GM18508 (cell line): ENCODE results near the gene TTLL4.
"Not testable (repeated sequence)": the region's sequence is repeated elsewhere in the genome, so short reads cannot be mapped to it uniquely, and the experiment has no call there.

Source experiments
- ATAC-seq: cut with Tn5 transposase; IDR thresholded peaks from one replicate; pipeline ENCODE4 v1.9.1; 2021; ENCODE audit warnings: moderate number of reproducible peaks; ENCODE audit not compliant: insufficient read depth, unreplicated experiment

TTLL4 gene, protein sequence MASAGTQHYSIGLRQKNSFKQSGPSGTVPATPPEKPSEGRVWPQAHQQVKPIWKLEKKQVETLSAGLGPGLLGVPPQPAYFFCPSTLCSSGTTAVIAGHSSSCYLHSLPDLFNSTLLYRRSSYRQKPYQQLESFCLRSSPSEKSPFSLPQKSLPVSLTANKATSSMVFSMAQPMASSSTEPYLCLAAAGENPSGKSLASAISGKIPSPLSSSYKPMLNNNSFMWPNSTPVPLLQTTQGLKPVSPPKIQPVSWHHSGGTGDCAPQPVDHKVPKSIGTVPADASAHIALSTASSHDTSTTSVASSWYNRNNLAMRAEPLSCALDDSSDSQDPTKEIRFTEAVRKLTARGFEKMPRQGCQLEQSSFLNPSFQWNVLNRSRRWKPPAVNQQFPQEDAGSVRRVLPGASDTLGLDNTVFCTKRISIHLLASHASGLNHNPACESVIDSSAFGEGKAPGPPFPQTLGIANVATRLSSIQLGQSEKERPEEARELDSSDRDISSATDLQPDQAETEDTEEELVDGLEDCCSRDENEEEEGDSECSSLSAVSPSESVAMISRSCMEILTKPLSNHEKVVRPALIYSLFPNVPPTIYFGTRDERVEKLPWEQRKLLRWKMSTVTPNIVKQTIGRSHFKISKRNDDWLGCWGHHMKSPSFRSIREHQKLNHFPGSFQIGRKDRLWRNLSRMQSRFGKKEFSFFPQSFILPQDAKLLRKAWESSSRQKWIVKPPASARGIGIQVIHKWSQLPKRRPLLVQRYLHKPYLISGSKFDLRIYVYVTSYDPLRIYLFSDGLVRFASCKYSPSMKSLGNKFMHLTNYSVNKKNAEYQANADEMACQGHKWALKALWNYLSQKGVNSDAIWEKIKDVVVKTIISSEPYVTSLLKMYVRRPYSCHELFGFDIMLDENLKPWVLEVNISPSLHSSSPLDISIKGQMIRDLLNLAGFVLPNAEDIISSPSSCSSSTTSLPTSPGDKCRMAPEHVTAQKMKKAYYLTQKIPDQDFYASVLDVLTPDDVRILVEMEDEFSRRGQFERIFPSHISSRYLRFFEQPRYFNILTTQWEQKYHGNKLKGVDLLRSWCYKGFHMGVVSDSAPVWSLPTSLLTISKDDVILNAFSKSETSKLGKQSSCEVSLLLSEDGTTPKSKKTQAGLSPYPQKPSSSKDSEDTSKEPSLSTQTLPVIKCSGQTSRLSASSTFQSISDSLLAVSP

DNA sequence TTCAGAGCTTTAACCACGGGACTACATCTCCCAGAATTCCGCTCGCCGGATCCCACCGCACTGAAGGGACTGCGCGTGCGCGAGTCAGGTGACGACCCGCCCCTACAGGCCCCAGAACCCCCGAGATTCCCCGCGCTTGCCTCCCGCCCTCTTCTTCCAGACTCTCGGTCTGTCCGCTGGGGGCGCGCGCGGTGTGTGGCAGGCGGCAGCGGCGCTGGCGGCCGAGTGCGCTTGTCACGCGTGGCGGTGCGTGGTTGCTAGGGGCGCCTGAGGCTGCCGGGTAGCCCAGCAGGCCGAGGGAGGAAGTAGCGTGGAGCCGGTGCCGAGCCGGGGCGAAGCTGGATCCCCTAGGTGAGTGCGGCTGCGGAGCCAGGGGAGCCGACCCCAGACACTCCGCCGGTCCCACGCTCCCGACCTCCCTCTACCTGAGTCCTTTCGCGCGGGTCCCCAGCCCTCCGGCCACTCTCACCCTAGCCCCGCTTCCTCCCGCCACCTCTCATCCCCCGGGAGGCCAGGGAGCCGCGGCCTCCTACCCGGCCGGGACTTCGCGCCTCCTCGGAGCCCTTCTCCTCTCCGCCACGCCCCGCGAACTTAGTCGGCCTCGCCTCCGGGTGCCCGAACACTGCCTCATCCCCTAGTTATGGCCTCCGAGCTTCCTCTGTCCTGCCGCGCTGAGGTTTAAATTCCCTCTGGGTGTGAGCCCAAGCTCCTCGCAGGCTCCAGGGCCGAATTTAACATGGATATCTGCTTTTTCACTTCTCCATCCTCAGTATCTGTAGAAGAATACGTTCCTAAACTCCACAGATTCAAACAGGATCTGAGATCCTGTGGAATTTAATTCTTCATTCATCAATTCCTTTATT, at the start of gene TTLL4:
TTLL4 (plus strand) TSS at position 149 of the 863 bp plus-strand sequence. CDS start 26,842 bp downstream, outside the sequence.
- ATAC-seq: peak; percentile 45

DNA sequence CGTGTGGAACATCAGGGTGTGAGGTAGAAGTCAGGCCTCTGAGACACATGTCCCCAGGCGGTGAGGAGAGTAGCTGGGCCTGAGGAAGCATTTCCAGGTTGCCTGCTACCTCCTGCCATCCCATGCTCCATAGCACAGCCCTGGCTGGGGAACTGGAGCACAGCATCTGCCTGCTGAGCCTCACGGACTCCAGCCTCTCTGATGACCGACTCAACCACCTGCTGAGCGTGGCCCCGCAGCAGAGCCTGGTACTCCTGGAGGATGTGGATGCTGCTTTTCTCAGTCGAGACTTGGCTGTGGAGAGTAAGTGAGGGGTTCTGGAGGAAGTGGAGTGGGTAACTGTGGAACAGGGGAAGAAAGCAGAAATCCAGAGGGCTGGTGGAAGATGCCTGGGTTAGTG, 48.3 kb upstream of the TTLL4 start:
- no peak for ATAC-seq

DNA sequence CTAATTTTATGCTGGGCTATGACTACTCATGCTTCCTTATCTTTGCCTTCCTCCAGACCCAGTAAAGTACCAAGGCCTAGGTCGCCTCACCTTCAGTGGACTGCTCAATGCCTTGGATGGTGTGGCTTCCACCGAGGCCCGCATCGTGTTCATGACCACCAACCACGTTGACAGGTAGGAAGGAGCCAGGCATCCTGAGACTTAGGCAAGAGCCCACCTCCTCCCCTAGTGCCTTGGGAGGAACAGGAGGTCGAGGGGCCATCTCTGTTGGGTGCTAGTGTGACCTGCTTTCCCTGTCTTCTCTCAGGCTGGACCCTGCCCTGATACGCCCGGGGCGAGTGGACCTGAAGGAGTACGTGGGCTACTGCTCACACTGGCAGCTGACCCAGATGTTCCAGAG, 47.8 kb upstream of the TTLL4 start:
- ATAC-seq: no peak

DNA sequence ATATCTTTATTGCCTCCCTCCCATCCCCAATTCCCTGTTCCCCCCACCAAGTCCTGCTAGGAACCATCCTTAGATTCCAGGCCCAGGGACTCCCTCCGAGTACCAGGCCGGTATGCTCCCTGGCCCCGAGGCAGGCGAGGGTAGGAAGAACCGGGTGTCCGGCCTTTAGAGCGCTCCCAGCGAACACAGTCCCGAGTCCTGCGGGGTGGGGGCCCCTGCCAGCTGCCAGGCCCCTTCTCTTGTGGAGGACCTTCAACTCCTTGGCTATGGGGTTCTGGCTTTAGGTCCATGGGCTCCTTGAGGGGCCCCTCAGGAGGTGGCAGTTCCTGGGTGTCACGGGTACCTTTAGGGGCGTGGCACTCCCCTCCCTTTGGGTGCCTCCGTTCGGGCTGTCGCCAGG, 46.7 kb upstream of the TTLL4 start:
- ATAC-seq: no peak

DNA sequence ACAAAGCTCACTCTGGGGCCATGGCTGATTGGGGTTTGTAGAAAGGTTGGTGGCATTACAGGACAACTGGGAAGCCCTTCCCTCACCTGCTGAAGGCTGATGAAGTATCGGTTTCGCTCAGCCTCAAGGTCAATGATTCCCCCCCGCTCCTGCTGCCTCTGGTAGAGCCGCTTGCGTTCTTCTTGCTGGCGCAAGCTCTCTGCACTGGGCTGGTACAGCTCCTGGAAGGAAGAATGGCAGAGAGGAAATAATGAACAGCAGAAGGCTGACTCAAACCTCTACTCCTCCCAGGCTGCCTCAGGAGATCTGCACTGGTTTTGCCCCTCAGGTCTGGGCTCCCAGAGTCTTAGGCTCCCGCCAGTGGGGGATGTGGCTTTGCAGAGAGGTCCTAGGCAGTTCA, 46.0 kb upstream of the TTLL4 start:
- no peak for ATAC-seq

DNA sequence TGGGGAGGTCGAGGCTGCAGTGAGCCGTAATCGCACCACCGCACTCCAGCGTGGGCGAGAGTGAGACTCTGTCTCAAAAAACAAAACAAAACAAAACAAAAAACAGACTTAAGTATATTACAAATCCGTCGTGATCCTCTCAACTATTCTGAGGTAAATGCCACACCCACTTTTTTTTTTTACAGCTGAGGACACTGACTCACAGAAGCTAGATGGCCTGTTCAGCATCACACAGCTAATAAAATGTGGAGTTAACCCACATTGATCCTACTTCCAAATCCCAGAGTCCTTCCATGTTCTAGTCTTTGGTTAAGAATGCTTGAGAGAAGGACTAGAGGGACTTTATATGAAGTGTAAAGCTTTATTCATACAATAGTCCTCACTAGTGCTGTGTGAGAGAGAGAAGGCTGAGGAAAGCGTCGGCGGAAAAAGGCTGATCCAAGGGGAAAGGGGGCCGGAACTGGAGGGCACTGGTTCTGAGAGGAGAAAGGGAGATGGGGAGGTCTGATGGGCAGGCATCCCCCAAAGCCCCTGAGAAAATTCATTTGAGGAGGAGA, 39.5 kb upstream of the TTLL4 start:
- no peak for ATAC-seq

DNA sequence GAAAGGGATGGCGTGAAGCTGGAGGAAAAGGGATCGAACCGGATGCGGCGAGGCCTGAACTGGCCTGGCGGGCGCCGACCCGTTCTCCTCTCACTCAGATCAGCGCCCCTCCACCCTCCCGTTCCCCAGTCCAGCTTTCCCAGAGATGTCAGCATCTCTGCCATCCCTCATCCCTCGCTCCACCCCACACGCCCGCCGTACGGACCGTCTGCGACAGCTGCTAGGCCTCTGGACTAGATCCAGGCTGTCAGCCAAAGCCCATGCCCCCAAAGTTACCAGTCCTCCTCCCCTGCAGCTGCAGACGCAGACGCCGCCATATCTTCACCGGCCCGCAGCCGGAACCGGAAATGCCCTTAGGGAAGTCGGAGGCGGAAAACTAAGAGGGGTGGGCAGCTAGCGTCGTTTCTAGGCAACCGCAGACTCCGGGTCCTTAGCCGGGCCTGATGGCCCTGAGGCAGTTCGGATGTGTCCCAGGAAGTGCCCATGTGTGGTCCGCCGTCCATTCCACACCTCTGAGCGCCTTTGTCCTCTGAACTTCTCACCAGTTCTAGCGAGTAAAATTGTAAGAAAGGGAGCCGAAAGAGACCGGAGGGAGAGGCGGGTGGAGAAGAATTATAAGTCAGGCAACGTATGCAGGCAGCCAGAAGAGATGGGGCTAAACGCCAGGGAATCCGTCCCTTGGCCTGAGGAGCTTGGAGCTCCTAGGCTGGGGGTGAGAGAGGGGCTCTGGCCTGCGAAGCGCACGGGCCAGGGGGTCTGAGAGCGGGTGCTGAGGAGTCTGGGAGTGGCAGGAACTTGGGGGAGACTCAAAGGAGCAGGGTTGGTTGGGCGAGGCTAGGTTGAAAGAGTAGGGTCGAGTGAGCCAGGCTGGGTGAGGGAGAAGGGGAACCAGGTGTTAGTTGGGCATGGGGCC, 38.7 kb upstream of the TTLL4 start, which contains the start of the genes RNF25 and STK36:
RNF25 (minus strand) TSS at position 349 of the 913 bp plus-strand sequence; CDS start at position 317, 32 bp downstream.
STK36 (plus strand) TSS at position 433 of the 913 bp plus-strand sequence. CDS start 744 bp downstream, outside the sequence.
- no peak for ATAC-seq

DNA sequence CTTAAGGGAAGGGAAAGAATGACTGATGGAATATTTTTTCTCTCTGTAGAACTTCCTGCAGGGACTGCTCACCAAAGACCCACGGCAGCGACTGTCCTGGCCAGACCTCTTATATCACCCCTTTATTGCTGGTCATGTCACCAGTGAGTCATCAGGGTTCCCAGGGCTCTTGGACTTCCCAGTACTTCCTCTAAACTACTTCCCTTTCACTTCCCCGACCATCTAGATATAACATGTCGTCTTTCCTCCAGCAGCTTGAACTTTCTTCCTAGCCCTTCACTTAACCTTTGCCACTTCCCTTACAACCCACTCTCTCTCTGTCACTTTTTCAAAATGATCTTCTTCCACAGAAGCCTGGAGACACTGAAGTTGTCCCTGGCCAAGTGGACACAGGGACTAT, 31.5 kb upstream of the TTLL4 start:
- no peak for ATAC-seq

DNA sequence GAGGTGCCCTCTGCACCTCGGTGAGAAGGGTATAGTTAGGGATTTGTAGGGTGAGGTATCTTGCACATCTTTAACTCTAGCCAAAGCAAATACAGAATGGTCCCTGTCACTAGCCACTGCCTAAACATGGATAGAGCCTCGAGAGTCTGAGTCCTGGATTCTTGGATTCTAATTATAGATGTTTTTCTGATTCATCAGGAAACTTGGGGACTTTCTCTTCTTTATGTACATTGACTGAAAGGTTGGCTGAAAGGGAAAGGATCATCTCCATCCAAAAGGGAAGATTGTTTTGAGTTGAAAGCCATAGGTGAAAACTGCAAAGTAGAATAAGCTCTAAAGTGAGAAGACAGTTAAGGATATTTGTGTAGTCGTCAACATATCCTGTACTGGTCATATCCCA, 30.6 kb upstream of the TTLL4 start:
- no peak for ATAC-seq

DNA sequence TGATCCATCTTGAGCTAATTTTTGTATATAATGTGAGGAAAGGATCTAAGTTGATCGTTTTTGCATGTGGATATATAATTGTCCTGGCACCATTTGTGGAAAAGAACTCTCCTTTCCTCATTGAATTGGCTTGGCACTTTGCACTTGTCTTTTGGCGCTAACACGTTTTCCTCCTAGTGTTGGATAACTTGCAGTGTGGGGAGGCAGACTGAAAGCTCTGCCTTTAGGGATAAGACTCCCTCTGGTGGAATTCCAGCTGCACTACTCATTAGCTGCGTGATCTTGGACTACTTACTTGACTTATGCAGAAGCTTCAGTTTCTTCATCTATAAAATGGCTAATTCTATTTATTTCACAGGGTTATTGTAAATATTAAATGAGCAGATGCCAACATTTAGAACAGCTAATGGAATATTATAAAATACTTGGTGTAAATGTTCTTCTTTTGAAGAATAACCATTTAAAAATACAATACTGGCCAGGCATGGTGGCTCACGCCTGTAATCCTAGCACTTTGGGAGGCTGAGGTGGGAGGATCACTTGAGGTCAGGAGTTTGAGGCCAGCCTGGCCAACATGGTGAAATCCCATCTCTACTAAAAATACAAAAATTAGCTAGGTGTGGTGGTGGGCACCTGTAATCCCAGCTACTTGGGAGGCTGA, 23.1 kb upstream of the TTLL4 start:
- not testable (repeated sequence) for ATAC-seq

DNA sequence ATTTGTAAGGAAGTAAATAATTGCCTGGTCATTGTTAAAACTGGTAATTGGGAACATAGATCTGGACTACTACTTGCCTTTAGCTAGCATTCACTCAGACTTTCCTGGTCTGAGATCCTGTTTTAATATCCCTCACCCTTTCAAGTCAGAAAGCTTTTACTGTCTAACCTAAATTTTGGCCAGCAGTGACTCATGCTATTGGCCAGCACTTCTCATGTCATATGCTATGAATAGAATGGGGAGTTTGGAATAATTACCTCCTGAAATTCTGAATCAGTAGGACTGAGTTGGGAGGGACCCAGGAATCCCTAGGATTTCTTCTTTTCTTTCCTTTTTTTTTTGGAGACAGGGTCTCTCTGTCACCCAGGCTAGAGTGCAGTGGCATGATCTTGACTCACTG, 19.4 kb upstream of the TTLL4 start:
- ATAC-seq: no peak

DNA sequence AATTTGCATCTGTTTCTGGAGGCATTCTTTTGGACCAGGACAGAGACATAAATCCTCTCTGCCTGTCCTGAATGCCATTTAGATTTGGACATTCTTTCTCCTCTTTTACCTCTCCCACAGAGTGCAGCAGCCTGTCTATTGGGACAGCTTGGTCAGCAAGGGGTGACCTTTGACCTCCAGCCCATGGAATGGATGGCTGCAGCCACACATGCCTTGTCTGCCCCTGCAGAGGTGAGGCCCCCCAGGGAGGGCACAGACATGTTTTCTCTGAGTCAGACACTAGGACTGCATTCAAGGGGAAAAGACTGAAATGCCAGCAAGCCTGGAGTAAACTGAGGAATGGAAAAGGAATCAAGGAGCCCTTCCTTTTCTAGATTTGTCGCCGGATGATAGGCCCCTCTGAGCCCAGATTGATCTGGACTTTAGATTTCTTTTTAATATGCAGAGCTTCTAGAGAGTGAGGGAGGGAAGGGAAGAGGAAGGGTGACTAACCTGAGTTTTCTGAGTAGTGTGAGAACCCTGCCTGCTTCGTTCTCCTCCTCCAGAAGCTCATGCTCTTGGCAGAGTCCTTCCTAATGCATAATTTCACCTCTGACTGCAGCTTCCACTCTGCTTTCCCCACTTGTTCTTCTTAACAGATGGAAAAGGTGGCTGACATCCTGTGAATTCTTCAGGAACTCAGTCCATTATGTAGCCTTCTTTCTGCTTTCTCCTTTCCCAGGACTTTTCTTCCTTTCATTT, 16.1 kb upstream of the TTLL4 start:
- no peak for ATAC-seq

DNA sequence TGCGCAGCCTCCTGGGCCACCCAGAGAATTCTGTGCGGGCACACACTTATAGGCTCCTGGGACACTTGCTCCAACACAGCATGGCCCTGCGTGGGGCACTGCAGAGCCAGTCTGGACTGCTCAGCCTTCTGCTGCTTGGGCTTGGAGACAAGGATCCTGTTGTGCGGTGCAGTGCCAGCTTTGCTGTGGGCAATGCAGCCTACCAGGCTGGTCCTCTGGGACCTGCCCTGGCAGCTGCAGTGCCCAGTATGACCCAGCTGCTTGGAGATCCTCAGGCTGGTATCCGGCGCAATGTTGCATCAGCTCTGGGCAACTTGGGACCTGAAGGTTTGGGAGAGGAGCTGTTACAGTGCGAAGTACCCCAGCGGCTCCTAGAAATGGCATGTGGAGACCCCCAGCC, 11.8 kb upstream of the TTLL4 start:
- no peak for ATAC-seq

DNA sequence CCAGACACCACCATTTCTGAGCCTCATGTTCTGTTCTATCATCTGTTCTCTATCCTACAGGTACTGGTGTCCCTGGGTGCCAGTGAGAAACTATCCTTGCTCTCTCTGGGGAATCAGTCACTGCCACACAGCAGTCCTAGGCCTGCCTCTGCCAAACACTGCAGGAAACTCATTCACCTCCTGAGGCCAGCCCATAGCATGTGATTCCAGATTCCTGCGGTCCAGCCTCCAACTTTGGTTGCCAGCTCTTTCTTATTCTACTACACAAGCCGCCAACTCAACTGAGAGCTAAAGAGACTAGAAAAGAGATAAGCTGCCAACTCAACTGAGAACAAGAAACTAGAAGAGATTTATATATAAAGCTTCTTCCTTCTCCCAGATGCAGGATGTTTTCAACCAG, 8.8 kb upstream of the TTLL4 start:
- ATAC-seq: no peak

DNA sequence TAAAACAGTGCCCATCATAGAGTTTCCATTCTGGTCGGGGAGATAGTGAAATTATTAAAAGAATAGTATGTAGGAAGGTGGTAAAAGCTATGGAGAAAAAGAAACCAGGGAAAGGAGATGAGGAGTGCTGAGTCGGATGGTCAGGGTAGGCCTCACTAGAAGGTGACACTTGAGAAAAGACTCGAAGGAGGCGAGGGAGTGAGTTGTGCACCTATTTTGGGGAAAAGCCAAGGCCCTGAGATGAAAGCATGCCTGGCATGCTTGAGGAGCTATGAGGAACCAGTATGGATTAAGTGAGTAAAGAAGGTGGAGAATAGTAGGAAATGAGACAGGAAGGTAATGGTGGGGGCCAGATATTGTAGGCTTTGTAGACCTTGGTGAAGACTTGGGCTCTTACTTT, 7.3 kb upstream of the TTLL4 start:
- ATAC-seq: no peak

DNA sequence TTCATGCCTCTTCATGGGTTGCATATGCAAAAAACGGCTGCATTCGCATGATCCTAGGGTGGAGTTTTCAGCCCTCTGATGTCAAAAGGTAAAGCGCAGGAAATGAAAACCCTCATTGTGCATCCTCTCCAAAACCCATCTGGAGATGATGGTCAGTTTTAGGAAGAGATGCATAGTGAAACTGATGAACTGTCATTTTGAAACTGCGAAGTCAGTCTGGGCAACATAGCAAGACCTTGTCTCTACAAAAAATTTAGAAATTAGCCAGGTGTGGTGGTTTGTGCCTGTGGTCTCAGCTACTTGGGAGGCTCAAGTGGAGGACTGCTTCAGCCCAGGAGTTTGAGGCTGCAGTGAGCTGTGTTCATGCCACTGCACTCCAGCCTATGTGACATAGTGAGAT, 2.5 kb upstream of the TTLL4 start:
- ATAC-seq: peak; percentile 35

DNA sequence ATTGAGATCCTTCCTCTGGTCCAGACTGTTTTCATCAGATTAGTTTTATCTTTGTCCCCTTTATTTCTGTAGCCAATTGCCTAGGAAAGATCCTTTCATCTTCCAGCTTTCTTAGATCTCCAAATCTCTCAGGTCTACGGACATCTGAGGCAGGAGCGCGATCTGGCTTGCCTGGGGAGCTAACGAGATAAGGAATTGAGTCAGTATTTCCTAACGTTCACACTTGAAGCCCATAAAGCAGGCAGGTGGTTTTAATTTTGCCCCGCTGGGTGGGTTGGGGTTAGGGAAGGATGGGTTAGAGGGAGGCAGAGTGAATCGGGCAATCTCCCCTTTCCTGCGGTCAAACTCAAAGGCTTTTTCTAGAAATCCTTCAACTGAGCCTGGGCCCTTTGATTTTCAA, 727 bp upstream of the TTLL4 start:
- no peak for ATAC-seq
